ENCODE results near the gene EYS.

EYS gene

GRCh38 chr6:63930848-63931247 is 1776.2 kb downstream of the EYS start:
- no peak for ATAC-seq (ENCODE audit: low read depth)
- Histone ChIP-seq H3K4me3 (ENCODE audit: severe bottlenecking) (no peak overlapping the region), H3K27me3 (ENCODE audit: insufficient read depth, poor library complexity, severe bottlenecking) (no peaks in the 10 kb centered on the region), H3K9me3 (ENCODE audit: severe bottlenecking) (no peaks in the 10 kb centered on the region), H3K27ac (ENCODE audit: poor library complexity, severe bottlenecking) (no peak overlapping the region), H3K4me1 (ENCODE audit: insufficient read depth, poor library complexity, severe bottlenecking) (no peaks in the 10 kb centered on the region), H3K36me3 (ENCODE audit: low read depth) (no peaks in the 10 kb centered on the region)
- DNase-seq (ENCODE audit: low spot score): no peak
- TF ChIP-seq CTCF (IDR thresholded peaks at IDR 0.05; ENCODE audit: poor library complexity, severe bottlenecking): no peak

- Histone ChIP-seq H3K4me1 (ENCODE audit: insufficient read depth, poor library complexity, severe bottlenecking) (no peaks in the 10 kb centered on the region), H3K27me3 (ENCODE audit: insufficient read depth, poor library complexity, severe bottlenecking) (no peaks in the 10 kb centered on the region), H3K36me3 (ENCODE audit: low read depth) (no peaks in the 10 kb centered on the region), H3K9me3 (ENCODE audit: severe bottlenecking) (no peaks in the 10 kb centered on the region), H3K4me3 (ENCODE audit: severe bottlenecking) (no peak overlapping the region), H3K27ac (ENCODE audit: poor library complexity, severe bottlenecking) (no peak overlapping the region)
- DNase-seq (ENCODE audit: low spot score) (no peak), ATAC-seq (ENCODE audit: low read depth) (no peak)
- no peak for TF ChIP-seq CTCF (IDR thresholded peaks at IDR 0.05; ENCODE audit: poor library complexity, severe bottlenecking)
Observed at GRCh38 chr6:63929111-63929510, 1777.9 kb downstream of the EYS start.

- Histone ChIP-seq H3K9me3 (ENCODE audit: severe bottlenecking) (no peaks in the 10 kb centered on the region), H3K27me3 (ENCODE audit: insufficient read depth, poor library complexity, severe bottlenecking) (no peaks in the 10 kb centered on the region), H3K36me3 (ENCODE audit: low read depth) (no peaks in the 10 kb centered on the region), H3K4me1 (ENCODE audit: insufficient read depth, poor library complexity, severe bottlenecking) (no peaks in the 10 kb centered on the region), H3K4me3 (ENCODE audit: severe bottlenecking) (no peak overlapping the region), H3K27ac (ENCODE audit: poor library complexity, severe bottlenecking) (no peak overlapping the region)
- no peak for ATAC-seq (ENCODE audit: low read depth)
- TF ChIP-seq CTCF (IDR thresholded peaks at IDR 0.05; ENCODE audit: poor library complexity, severe bottlenecking): no peak
- no peak for DNase-seq (ENCODE audit: low spot score)
Observed at GRCh38 chr6:63928613-63929012, 1778.4 kb downstream of the EYS start.

GRCh38 chr6:63926950-63927927 is 1779.8 kb downstream of the EYS start:
- no peak overlapping the region for H3K27ac ChIP-seq (ENCODE audit: poor library complexity, severe bottlenecking)
- no peaks in the 10 kb centered on the region for H3K4me1 ChIP-seq (ENCODE audit: insufficient read depth, poor library complexity, severe bottlenecking)
- TF ChIP-seq CTCF (IDR thresholded peaks at IDR 0.05; ENCODE audit: poor library complexity, severe bottlenecking): no peak
- no peaks in the 10 kb centered on the region for H3K9me3 ChIP-seq (ENCODE audit: severe bottlenecking)
- H3K4me3 ChIP-seq (ENCODE audit: severe bottlenecking): no peak overlapping the region
- H3K27me3 ChIP-seq (ENCODE audit: insufficient read depth, poor library complexity, severe bottlenecking): no peaks in the 10 kb centered on the region
- DNase-seq (ENCODE audit: low spot score): no peak
- ATAC-seq (ENCODE audit: low read depth): no peak
- no peaks in the 10 kb centered on the region for H3K36me3 ChIP-seq (ENCODE audit: low read depth)

GRCh38 chr6:63926258-63926780 is 1780.7 kb downstream of the EYS start:
- Histone ChIP-seq H3K36me3 (ENCODE audit: low read depth) (no peaks in the 10 kb centered on the region), H3K9me3 (ENCODE audit: severe bottlenecking) (no peaks in the 10 kb centered on the region), H3K27me3 (ENCODE audit: insufficient read depth, poor library complexity, severe bottlenecking) (no peaks in the 10 kb centered on the region), H3K4me3 (ENCODE audit: severe bottlenecking) (no peak overlapping the region), H3K27ac (ENCODE audit: poor library complexity, severe bottlenecking) (no peak overlapping the region), H3K4me1 (ENCODE audit: insufficient read depth, poor library complexity, severe bottlenecking) (no peaks in the 10 kb centered on the region)
- no peak for DNase-seq (ENCODE audit: low spot score)
- ATAC-seq (ENCODE audit: low read depth): no peak
- TF ChIP-seq CTCF (IDR thresholded peaks at IDR 0.05; ENCODE audit: poor library complexity, severe bottlenecking): no peak

Data from RWPE2 (cell line).